ENCODE results near the gene MAST4.

Gene MAST4

DNA sequence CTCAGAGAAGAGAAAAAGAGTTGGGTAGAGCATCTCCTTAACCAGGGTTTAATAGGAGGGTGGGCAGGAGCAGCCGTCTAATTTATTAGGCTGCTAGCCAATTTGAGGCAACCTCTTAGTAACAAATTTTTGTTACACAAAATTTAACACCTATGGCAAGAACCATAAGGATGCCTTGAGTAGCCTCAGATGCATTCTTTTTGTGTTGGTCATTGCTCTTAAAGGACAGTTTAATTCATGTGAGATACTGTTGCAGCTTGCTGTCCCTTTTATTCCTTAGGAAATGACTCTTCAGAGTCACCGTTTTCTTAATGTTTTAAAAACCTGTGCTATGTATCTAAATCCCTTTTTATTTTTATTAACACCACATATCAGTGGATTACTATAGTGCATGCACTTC lies 255.1 kb downstream of the MAST4 start:
- DNase-seq (ENCODE audit: low spot score) (no peak), ATAC-seq (ENCODE audit: low read depth) (peak; percentile 52; the same call in 2 of the 3 replicates)
- Histone ChIP-seq H3K4me3 (ENCODE audit: severe bottlenecking) (no peak overlapping the region), H3K4me1 (ENCODE audit: insufficient read depth, poor library complexity, severe bottlenecking) (peaks cover 39% of the 10 kb centered on the region), H3K36me3 (ENCODE audit: low read depth) (no peaks in the 10 kb centered on the region), H3K27ac (ENCODE audit: poor library complexity, severe bottlenecking) (peak overlapping the region; percentile 99), H3K27me3 (ENCODE audit: insufficient read depth, poor library complexity, severe bottlenecking) (no peaks in the 10 kb centered on the region), H3K9me3 (ENCODE audit: severe bottlenecking) (no peaks in the 10 kb centered on the region)
- no peak for TF ChIP-seq CTCF (IDR thresholded peaks at IDR 0.05; ENCODE audit: poor library complexity, severe bottlenecking)

DNA sequence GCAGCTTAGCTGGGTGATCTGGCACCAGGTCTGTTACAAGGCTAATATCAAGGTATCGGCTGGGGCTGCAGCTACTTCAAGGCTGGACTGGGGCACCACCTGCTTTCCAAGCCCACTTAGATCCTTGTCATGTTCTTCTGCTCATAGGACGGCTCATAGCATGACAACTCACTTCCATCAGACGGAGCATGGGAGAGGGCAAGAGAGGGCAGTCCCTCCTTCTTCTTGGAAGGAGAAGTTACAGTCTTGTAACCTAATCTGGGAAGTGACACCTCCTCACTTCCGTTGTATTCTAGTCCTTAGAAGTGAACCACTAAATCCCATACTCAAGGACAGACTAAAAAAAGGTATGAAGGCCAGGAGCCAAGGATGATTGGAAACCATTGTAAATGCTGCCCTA lies 258.2 kb downstream of the MAST4 start:
- Histone ChIP-seq H3K4me3 (ENCODE audit: severe bottlenecking) (no peak overlapping the region), H3K27ac (ENCODE audit: poor library complexity, severe bottlenecking) (no peak overlapping the region), H3K27me3 (ENCODE audit: insufficient read depth, poor library complexity, severe bottlenecking) (no peaks in the 10 kb centered on the region), H3K9me3 (ENCODE audit: severe bottlenecking) (no peaks in the 10 kb centered on the region), H3K4me1 (ENCODE audit: insufficient read depth, poor library complexity, severe bottlenecking) (peaks cover 27% of the 10 kb centered on the region), H3K36me3 (ENCODE audit: low read depth) (no peaks in the 10 kb centered on the region)
- ATAC-seq (ENCODE audit: low read depth) (no peak), DNase-seq (ENCODE audit: low spot score) (no peak)
- TF ChIP-seq CTCF (IDR thresholded peaks at IDR 0.05; ENCODE audit: poor library complexity, severe bottlenecking) = no peak

DNA sequence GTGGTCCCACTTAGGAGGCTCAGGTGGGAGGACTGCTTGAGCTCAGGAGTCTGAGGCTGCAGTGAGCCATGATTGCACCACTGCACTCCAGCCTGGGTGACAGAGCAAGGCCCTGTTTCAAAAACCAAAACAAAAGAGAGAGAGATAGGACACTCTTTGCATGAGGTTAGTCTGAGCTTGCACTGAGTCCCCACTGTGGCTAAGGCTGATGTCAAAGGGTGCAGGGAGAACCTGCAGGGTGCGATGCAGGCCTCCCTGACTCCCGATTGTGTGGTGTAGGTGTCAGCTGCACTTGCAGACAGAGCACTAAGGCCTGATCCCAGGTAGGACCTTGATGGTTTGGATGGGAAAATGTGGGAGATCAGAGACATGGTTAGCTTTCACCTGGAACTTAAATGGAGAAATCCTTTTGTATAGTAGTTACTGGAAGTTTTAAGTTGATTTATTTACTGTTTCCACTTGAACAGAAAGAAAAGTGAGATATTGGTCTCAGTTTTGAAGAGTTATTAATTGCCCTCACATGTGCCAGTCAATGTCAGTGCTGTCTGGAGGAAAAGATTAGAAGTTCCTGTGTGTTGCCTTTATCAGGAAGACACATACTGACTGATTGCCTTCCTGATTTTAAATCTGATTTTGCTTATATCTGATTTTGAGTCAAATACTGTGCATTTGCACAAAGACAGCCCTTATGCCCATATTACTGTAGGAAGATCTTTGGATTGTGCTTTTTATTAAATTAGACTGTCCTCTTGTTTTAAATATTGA lies 260.0 kb downstream of the MAST4 start:
- H3K27ac ChIP-seq (ENCODE audit: poor library complexity, severe bottlenecking) = no peak overlapping the region
- TF ChIP-seq CTCF (IDR thresholded peaks at IDR 0.05; ENCODE audit: poor library complexity, severe bottlenecking) = no peak
- no peak for DNase-seq (ENCODE audit: low spot score)

DNA sequence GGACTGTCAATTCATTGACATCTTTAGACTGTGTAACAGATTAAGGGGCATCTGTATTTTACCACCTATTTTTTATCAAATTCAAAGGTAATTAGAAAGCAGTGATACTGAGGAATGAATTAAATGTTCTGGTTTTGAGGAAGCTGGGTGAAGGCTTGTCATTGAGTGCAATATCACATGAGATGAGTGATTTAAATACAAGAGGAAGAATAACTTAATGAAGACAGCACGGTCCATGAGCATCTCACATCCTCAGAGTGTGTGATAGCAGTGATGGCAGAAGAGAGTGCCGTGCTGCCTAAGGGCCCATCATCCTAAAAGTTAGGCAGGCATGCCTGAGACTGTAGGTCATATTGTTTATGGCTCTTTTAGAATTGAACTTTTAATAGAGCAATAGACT lies 263.3 kb downstream of the MAST4 start:
- Histone ChIP-seq H3K27me3 (ENCODE audit: insufficient read depth, poor library complexity, severe bottlenecking) (no peaks in the 10 kb centered on the region), H3K36me3 (ENCODE audit: low read depth) (no peaks in the 10 kb centered on the region), H3K4me1 (ENCODE audit: insufficient read depth, poor library complexity, severe bottlenecking) (peaks cover 9% of the 10 kb centered on the region), H3K9me3 (ENCODE audit: severe bottlenecking) (no peaks in the 10 kb centered on the region), H3K27ac (ENCODE audit: poor library complexity, severe bottlenecking) (no peak overlapping the region), H3K4me3 (ENCODE audit: severe bottlenecking) (no peak overlapping the region)
- no peak for ATAC-seq (ENCODE audit: low read depth)
- TF ChIP-seq CTCF (IDR thresholded peaks at IDR 0.05; ENCODE audit: poor library complexity, severe bottlenecking) = no peak
- no peak for DNase-seq (ENCODE audit: low spot score)

More for the DNA sequence above, 260.0 kb downstream of the MAST4 start:
- Histone ChIP-seq H3K36me3 (ENCODE audit: low read depth) (no peaks in the 10 kb centered on the region), H3K9me3 (ENCODE audit: severe bottlenecking) (no peaks in the 10 kb centered on the region), H3K27me3 (ENCODE audit: insufficient read depth, poor library complexity, severe bottlenecking) (no peaks in the 10 kb centered on the region), H3K4me3 (ENCODE audit: severe bottlenecking) (no peak overlapping the region), H3K4me1 (ENCODE audit: insufficient read depth, poor library complexity, severe bottlenecking) (peaks cover 12% of the 10 kb centered on the region)
- no peak for ATAC-seq (ENCODE audit: low read depth)

Data from RWPE2 (cell line).